K562 (cell line): Measurements from ENCODE around the gene CDYL.

Experiments
- ETS2 ChIP-seq: IDR thresholded peaks from 2 replicates; pipeline ENCODE4 v1.6.1; 2016; ENCODE audit warnings: borderline replicate concordance, missing genetic modification characterization, mild to moderate bottlenecking, moderate library complexity, missing compliant biosample characterization; ENCODE audit not compliant: poor library complexity, severe bottlenecking
- NFATC3 ChIP-seq: fragments of 450-650 bp; IDR thresholded peaks from 2 replicates; pipeline ENCODE4 v1.6.1; 2017; ENCODE audit warnings: mild to moderate bottlenecking
- POLR2A ChIP-seq: fragments of 450-650 bp; conservative IDR thresholded peaks from 2 replicates; pipeline ENCODE4 v1.6.1; 2016
- SMC3 ChIP-seq: conservative IDR thresholded peaks from 2 replicates; pipeline ENCODE4 v1.6.1; 2011; ENCODE audit warnings: low read depth, low read length, improper control_type of control experiment; ENCODE audit not compliant: insufficient read depth
- ZNF134 ChIP-seq: fragments of 250-450 bp; sonication (Bioruptor Pico); conservative IDR thresholded peaks from 2 replicates; pipeline ENCODE4 v1.4.0; 2020
- ZNF3 ChIP-seq: fragments of 250-450 bp; sonication (Bioruptor Pico); IDR thresholded peaks from 2 replicates; pipeline ENCODE4 v1.5.0; 2021; ENCODE audit warnings: mild to moderate bottlenecking, moderate library complexity
- ZNF583 ChIP-seq: fragments of 250-450 bp; sonication (Bioruptor Pico); IDR thresholded peaks from 2 replicates; pipeline ENCODE4 v1.4.0; 2020
- TF ChIP-seq, protein P1 (sequence below), 2 experiments: fragments of 450-650 bp; formaldehyde crosslinking in 1 of 2; IDR thresholded peaks; 2 replicates each; pipeline versions ENCODE4 v1.4.0 to v1.6.1; 2014 to 2020; ENCODE audit warnings: mild to moderate bottlenecking in 2 of 2, borderline replicate concordance in 1 of 2, low read depth in 1 of 2
- TF ChIP-seq, protein P2 (sequence below), 3 experiments: IDR thresholded peaks in 2 of 3; conservative IDR thresholded peaks in 1 of 3; 2 replicates each; pipeline ENCODE4 v1.5.1; 2011 to 2012; ENCODE audit warnings: low read length in 3 of 3, mild to moderate bottlenecking in 3 of 3, control low read depth in 2 of 3, improper control_type of control experiment in 1 of 3, inconsistent platforms in 1 of 3, low read depth in 1 of 3, mixed read lengths in 1 of 3, moderate library complexity in 1 of 3; ENCODE audit not compliant: insufficient read depth in 2 of 3

GRCh38 chr6:4743926-4744325 lies 32.3 kb upstream of the CDYL start:
- TF ChIP-seq, protein P1, sequence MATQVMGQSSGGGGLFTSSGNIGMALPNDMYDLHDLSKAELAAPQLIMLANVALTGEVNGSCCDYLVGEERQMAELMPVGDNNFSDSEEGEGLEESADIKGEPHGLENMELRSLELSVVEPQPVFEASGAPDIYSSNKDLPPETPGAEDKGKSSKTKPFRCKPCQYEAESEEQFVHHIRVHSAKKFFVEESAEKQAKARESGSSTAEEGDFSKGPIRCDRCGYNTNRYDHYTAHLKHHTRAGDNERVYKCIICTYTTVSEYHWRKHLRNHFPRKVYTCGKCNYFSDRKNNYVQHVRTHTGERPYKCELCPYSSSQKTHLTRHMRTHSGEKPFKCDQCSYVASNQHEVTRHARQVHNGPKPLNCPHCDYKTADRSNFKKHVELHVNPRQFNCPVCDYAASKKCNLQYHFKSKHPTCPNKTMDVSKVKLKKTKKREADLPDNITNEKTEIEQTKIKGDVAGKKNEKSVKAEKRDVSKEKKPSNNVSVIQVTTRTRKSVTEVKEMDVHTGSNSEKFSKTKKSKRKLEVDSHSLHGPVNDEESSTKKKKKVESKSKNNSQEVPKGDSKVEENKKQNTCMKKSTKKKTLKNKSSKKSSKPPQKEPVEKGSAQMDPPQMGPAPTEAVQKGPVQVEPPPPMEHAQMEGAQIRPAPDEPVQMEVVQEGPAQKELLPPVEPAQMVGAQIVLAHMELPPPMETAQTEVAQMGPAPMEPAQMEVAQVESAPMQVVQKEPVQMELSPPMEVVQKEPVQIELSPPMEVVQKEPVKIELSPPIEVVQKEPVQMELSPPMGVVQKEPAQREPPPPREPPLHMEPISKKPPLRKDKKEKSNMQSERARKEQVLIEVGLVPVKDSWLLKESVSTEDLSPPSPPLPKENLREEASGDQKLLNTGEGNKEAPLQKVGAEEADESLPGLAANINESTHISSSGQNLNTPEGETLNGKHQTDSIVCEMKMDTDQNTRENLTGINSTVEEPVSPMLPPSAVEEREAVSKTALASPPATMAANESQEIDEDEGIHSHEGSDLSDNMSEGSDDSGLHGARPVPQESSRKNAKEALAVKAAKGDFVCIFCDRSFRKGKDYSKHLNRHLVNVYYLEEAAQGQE (IDR thresholded peaks at IDR 0.05; ENCODE audit: borderline replicate concordance): no peak
- TF ChIP-seq, protein P1 (CRISPR knock-in tag; IDR thresholded peaks at IDR 0.05; ENCODE audit: low read depth): no peak
- TF ChIP-seq SMC3 (no peak), ZNF134 (no peak), POLR2A (no peak), ZNF3 (CRISPR knock-in tag) (no peak), NFATC3 (no peak), ZNF583 (CRISPR knock-in tag) (no peak), ETS2 (tag) (no peak)
- TF ChIP-seq, protein P2, sequence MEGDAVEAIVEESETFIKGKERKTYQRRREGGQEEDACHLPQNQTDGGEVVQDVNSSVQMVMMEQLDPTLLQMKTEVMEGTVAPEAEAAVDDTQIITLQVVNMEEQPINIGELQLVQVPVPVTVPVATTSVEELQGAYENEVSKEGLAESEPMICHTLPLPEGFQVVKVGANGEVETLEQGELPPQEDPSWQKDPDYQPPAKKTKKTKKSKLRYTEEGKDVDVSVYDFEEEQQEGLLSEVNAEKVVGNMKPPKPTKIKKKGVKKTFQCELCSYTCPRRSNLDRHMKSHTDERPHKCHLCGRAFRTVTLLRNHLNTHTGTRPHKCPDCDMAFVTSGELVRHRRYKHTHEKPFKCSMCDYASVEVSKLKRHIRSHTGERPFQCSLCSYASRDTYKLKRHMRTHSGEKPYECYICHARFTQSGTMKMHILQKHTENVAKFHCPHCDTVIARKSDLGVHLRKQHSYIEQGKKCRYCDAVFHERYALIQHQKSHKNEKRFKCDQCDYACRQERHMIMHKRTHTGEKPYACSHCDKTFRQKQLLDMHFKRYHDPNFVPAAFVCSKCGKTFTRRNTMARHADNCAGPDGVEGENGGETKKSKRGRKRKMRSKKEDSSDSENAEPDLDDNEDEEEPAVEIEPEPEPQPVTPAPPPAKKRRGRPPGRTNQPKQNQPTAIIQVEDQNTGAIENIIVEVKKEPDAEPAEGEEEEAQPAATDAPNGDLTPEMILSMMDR (IDR thresholded peaks at IDR 0.05 in 2 of 3, conservative IDR thresholded peaks at IDR 0.05 in 1 of 3; ENCODE audit: insufficient read depth in 2 of 3, low read depth in 1 of 3, low read length in 3 of 3): no peak
